DOHH2 (cell line): Measurements from ENCODE around the gene RAB6B.

Experiments
- CTCF ChIP-seq: fragments of 200-600 bp; sonication (generic); IDR thresholded peaks from one replicate; pipeline ENCODE4 v1.5.1; 2014; ENCODE audit warnings: antibody characterized with exemption, mild to moderate bottlenecking, low read depth, low read length; ENCODE audit not compliant: poor library complexity, severe bottlenecking
- EZH2phosphoT487 ChIP-seq: fragments of 200-600 bp; sonication (generic); IDR thresholded peaks from 2 replicates; pipeline ENCODE4 v1.6.1; 2017; ENCODE audit warnings: borderline replicate concordance, mild to moderate bottlenecking, antibody characterized with exemption, low read length, moderate library complexity, mixed read lengths

DNA sequence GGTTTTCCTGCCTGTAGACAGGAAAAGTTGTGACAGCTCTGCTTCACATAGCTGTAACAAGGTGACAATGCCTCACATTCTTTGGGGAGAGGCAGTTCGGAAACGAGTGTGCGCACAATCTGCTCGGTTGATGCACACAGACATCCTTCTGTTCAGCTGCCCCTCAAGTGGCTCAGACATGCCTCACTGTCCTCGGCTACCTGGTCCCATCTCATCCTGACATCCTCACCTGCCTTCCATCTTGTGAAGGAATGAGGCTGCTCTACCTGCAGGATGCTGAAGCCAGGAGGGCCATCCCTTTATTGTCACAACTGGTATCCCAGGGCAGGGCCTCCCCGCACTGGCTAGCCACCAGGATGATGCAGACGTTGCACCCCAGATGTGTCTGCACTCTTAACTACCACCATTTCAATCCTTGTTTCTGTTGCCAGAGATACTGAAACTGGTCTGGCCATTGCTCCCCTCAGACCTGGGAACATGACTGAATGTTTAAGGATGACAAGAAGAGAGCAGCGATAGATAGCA, 70.7 kb downstream of the RAB6B start:
- TF ChIP-seq CTCF (no peak), EZH2phosphoT487 (no peak)
